SK-N-SH treated with all-trans-retinoic acid at 6 μM for 48 hours (cell line): ENCODE results near the gene FARS2.

Source experiments
- ARNTL ChIP-seq: fragments of 450-650 bp; formaldehyde crosslinking; IDR thresholded peaks from 2 replicates; pipeline ENCODE4 v1.5.0; 2020; ENCODE audit warnings: low read depth, mild to moderate bottlenecking, moderate library complexity, borderline replicate concordance
- BACH2 ChIP-seq: fragments of 250-450 bp; sonication (Bioruptor Pico); IDR thresholded peaks from 2 replicates; pipeline ENCODE4 v1.9.0; 2021; ENCODE audit warnings: mild to moderate bottlenecking, borderline replicate concordance
- PATZ1 ChIP-seq: fragments of 250-450 bp; sonication (Bioruptor Pico); IDR thresholded peaks from 2 replicates; pipeline ENCODE4 v1.8.0; 2020; ENCODE audit warnings: mild to moderate bottlenecking, moderate library complexity, borderline replicate concordance
- POU6F1 ChIP-seq: fragments of 250-450 bp; sonication (Bioruptor Pico); IDR thresholded peaks from 2 replicates; pipeline ENCODE4 v1.8.0; 2021; ENCODE audit warnings: low read depth, mild to moderate bottlenecking, moderate library complexity, borderline replicate concordance
- RARB ChIP-seq: fragments of 250-450 bp; sonication (Bioruptor Pico); IDR thresholded peaks from 2 replicates; pipeline ENCODE4 v1.8.0; 2021; ENCODE audit warnings: mild to moderate bottlenecking, moderate library complexity
- SNAI2 ChIP-seq: fragments of 250-450 bp; sonication (Bioruptor Pico); IDR thresholded peaks from 2 replicates; pipeline ENCODE4 v1.5.0; 2020; ENCODE audit warnings: mild to moderate bottlenecking, moderate library complexity
- TCF4 ChIP-seq: fragments of 250-450 bp; sonication (Bioruptor Pico); IDR thresholded peaks from 2 replicates; pipeline ENCODE4 v1.8.0; 2021; ENCODE audit warnings: mild to moderate bottlenecking, moderate library complexity, borderline replicate concordance
- TOX ChIP-seq: fragments of 250-450 bp; sonication (Bioruptor Pico); IDR thresholded peaks from 2 replicates; pipeline ENCODE4 v1.8.0; 2021; ENCODE audit warnings: mild to moderate bottlenecking, moderate library complexity, borderline replicate concordance
- TSHZ2 ChIP-seq: fragments of 250-450 bp; sonication (Bioruptor Pico); IDR thresholded peaks from 2 replicates; pipeline ENCODE4 v1.5.0; 2020; ENCODE audit warnings: mild to moderate bottlenecking, moderate library complexity

DNA sequence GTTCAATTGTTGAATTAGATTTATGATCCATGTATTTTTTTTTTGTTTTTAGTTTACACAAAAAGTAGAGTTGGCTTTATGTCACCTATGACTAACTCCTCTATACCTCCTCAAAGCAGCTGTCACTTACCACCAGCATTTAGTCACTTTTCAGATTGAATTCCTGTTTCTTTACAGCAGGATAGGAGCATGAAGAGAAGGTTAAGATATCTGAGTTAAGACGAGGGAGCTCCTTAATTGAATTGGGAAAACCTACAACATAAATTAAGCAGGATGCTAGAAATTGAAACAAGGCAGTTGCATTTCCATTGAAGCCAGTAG, 237.2 kb downstream of the FARS2 start:
- TF ChIP-seq TSHZ2 (CRISPR knock-in tag) (no peak), PATZ1 (CRISPR knock-in tag) (no peak), RARB (CRISPR knock-in tag) (no peak), SNAI2 (CRISPR knock-in tag) (no peak), TCF4 (CRISPR knock-in tag) (no peak), BACH2 (CRISPR knock-in tag) (no peak), TOX (CRISPR knock-in tag) (no peak), ARNTL (CRISPR knock-in tag) (no peak), POU6F1 (no peak)
